ENCODE data around the gene LPIN3.
"Not testable (repeated sequence)": the region's sequence is repeated elsewhere in the genome, so short reads cannot be mapped to it uniquely, and the experiment has no call there.

The LPIN3 gene, protein sequence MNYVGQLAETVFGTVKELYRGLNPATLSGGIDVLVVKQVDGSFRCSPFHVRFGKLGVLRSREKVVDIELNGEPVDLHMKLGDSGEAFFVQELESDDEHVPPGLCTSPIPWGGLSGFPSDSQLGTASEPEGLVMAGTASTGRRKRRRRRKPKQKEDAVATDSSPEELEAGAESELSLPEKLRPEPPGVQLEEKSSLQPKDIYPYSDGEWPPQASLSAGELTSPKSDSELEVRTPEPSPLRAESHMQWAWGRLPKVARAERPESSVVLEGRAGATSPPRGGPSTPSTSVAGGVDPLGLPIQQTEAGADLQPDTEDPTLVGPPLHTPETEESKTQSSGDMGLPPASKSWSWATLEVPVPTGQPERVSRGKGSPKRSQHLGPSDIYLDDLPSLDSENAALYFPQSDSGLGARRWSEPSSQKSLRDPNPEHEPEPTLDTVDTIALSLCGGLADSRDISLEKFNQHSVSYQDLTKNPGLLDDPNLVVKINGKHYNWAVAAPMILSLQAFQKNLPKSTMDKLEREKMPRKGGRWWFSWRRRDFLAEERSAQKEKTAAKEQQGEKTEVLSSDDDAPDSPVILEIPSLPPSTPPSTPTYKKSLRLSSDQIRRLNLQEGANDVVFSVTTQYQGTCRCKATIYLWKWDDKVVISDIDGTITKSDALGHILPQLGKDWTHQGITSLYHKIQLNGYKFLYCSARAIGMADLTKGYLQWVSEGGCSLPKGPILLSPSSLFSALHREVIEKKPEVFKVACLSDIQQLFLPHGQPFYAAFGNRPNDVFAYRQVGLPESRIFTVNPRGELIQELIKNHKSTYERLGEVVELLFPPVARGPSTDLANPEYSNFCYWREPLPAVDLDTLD

DNA sequence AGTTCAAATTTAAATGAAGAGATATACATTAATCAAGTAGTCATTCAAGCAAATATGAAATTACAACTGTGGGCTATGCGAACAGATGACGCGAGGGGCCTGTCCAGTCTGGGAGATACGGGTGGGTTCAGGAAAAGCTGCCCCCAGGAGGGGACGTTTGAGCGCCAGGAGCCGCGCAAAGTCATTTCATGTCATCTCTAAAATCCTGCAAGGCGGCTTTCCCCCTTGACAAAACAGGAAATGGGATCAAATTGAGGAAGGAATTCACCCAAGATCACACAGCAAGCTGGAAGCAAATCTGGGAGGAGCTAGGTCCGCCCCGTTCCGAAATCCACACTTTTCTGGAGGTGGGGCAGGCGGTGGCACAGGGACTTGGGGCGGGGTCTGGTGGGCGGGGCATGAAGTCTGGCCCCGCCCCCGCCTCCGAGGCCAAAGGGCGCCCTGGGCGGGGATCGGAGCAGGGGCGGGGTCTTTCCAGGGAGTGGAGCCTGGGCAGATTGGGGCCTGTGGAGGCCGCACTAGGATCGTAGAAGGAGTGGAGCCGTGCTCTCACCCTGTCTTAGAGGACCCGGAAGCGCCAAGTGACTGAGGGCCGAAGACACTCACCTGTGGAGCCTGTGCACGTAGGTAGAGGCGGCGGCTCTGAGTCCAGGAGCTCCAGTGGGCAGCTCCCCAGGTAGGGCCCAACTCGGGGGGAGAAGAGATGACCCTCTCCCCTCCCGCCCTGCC is at the start of gene LPIN3:
LPIN3 (plus strand) TSS at position 495 of the 729 bp plus-strand sequence. CDS start 4,983 bp downstream, outside the sequence.
- peak; percentile 90 for DNase-seq

DNA sequence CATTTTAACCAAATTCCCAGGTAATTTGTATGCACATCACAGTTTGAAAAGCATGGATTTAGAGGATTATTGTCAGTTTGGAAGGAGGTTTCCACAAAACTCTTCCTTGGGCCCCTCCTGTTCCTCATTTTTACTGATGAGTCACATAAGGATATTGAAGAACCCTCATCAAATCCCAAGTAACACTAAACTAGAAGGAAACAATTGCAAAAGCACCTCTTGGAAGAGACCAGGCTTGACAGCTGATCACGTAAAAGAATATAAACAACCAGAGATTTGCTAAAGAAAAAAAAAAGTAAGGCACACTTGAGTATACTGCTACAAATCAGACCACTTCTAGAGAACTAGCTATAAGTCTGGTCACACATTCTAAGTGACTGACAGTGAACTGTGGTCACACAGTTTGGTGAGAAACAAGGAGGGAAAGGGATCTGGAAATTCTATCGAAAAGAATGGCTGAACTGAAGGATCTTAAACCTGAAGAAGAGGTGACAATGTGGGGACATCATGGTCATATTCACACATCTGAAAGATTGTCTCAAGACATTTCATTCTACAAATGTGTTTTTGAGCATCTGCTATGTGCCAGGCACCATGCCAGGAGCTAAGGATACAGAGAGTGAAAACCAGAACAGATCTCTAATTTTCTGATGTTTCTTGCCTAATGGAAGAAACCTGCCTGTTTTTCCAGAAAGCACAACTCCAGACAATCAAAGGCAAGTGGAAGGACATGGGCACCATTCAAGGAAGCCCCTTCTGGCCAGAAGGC is 47.2 kb upstream of the LPIN3 start:
- DNase-seq: no peak

DNA sequence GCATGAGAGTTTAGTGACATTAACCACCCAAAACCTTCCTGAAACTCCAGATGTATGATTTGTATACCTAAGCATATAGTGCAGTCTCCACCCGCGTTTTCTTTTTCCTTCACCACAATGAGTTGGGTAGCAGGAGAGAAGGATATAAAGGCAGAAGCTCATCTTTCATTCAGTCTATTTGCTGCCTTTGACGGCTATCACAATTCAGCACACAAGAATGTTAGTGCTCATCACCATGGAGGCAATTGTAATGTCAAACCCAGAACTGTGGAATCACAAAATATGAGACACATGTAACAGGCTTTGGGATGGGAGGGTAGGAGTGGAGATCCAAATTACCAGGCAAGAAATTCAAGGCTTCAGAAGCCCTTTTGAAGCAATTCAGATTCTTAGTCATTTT is 40.7 kb upstream of the LPIN3 start:
- no peak for DNase-seq

DNA sequence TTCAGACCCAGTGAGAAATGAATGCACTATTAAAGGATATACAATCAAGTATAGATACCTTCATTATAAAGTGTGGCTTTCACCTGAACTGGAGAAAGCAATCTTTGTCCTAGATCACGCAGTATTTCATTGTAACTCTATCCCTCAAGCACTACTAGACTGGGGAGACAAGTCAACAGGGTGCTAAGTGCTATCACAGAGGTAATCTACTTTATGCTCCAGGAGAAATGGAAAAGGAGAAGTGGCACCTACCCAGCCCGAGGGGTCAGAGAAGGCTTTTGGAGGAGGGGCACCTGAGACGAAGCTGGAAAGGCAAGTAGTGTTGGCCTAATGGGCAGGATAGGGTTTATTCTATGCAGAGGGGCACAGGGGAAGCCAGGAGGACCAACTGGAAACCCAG is 40.2 kb upstream of the LPIN3 start:
- no peak for DNase-seq

DNA sequence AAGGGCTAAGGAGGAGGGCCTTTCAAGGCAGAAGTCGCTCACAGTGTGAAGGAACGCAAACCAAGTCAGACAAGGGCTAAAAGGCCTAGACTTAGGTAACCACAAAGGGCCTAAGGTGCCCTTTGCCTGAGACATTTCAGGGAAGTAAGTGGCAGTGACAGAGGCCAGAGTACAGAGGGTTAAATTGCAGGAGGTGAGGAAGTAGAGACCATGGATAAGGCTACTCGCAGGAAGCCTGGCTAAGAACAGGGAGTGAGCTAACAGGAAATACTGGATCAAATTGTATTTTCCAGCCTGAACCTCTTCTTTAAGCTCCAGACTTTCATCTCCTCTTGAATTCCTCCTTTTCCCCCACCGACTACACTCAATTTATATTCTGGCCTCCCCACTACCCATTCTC is 39.7 kb upstream of the LPIN3 start:
- no peak for DNase-seq

DNA sequence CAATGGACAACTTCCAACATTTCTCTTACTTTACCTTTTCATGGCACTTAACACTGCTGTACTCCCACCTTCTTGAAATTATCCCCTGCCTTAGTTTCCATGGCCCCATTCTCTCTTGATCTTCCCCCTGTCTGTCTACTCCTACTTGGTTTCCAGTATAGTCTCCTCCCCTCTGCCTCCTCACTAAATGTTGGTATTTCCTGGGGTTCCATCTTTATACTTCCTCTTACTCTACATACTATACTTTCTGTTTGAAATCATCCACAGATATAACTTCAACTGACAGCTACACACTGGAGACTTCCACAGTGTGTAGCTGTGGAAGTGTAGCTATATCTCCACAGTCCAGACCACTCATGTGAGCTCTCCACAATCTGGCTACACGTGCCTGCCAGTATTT is 36.6 kb upstream of the LPIN3 start:
- DNase-seq: no peak

DNA sequence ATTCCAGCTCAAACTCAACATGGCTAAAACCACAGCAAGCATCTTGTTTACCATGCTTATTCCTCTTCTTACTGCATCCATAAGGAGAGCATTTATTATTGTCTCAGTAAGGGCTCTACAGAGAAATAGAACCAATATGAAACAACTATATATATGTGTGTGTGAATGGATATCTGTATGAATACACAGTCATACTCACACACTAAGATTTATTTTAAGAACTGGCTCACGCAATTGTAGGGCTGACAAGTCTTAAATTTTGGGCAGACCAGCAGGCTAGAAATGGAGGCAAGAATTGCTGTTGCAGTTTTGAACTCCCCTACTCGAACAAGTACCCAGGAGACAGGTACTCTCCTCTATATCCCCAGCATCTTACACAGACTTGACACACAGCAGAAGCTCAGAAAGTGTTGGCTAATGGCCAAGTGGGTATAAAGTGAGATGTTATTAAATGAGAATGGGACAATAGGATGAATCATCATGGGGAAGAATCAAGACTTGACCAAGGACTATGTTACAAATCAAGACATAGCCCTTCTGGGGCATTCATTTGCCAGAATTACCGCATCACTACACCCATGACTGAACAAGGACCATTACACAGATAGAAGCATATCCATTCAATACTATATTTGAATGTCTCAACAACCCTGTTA is 36.1 kb upstream of the LPIN3 start:
- no peak for DNase-seq

DNA sequence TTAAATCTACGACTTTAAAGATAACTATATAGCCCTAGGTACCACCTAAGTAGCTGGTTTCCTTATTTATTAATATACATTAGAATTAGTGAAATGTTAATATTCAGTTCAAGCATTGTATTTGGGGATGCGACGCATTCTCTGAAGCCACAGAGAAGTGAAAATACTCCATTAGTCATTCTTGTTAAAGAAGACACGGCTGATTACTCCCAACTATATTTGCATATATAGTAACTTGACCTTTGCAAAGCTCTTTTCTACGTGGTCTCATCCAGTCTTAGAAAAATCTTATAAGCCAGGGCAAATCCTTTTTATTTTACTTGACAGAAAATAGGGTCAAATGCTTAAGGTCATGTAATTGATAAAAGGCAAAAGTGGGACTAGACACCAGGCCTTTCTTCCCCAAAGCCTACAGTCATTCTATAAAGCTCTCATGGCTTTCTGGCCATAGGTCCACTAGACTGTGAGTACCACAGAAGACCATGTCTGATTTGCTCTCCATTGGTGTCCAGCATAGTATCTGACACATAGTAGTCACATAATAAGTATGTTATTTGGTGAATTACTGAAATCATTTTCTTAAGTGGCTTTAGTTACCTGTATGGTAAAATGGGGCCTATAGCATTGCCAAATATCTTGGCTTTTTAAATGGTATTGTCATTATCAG is 34.4 kb upstream of the LPIN3 start:
- DNase-seq: no peak

DNA sequence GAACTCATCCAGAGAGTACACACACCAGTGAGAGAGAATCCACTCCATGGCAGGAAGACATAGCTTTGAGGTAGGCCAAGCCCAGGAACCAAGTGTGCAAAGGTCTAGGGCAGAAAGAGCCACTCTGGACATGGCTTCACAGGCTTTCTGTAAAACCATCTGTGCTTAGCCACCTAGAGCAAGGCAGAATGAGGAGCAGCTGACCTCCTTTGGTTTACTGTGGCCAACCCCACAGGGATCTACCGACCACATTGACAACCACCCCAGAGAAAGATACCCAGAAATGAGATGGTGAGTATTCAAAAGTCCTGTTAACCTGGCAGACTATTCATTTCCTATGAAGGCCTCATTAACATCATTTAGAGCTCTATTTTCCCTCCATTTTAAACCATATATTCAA is 33.6 kb upstream of the LPIN3 start:
- DNase-seq: no peak

DNA sequence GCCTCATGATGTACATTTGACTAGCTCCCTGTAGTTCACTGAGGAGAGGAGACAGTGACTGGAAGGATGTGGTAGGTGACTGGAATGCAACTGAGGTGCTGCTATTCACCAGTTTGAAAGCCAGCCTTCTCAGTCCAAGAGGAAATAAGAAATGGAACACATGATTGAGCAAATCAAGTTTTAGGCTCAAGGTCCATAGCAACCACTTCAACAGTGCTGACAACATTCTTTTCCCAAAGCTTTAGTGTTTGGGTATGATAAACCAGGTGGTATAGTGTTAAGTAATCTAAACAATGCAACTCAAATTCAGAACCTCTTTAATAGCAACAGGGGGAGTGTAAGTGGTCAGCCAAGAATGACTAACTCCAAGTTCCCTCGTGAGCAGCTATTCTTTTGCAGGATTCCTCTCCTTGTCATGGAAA is 32.3 kb upstream of the LPIN3 start:
- no peak for DNase-seq

DNA sequence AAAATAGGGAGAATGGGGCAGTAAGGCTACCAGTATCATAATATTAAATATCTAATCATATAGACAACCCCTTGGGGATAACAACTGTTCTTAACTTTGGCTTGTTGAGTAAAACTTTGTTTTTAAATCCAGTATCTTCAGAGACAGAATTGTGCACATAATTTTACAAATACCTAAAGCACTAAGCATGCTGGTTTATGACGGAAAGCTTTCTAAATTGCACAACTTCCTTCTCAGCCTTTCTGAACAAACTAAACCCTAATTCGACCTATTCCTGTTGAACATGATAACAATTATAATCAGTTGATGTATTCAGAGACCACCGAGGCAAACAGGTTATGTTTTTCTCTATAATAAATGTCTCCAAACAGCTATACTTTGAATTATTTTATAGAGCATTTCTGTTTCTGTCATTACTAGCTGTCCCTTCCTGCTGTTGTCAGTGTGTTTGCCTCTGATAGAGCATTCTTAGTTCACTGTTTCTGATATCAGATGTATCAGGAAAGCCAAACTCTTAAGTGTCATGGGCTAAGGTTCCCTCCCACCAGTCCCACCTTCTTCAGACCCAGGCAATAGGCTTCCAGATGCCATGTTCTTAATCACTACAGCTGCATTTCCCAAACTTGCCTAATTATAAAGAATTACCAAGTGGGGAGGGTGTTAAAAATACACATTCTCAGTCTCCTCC is 31.8 kb upstream of the LPIN3 start:
- no peak for DNase-seq

DNA sequence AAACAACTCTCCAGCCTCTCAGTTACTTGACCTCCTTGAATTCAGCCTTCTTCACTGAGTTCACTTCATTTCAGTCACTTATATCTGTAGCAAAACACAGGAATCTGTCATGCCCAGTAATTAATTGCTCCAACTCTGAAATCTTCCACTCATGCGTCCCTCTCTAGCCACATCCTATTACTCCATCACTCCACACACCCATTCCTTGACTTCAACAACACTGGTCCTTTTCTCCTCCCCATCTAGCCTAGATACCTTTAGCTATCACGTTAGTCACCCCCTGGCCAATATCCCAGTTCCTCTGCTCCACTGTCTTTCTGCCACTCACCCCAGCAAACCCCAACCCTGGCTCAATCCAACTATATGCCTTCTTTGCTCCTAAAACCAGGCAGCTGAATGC is 30.8 kb upstream of the LPIN3 start:
- DNase-seq: no peak

DNA sequence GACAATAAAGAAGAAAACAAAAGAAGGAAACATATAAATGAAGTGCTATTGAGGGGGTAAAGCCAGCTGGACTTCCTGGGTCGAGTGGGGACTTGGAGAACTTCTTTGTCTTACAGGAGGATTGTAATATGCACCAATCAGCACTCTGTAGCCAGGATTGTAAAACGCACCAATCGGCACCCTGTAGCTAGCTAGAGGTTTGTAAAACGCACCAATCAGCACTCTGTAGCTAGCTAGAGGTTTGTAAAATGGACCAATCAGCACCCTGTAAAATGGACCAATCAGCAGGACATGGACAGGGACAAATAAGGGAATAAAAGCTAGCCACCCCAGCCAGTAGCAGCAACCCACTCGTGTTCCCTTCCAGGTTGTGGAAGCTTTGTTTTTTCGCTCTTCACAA is 28.6 kb upstream of the LPIN3 start:
- DNase-seq: not testable (repeated sequence)

DNA sequence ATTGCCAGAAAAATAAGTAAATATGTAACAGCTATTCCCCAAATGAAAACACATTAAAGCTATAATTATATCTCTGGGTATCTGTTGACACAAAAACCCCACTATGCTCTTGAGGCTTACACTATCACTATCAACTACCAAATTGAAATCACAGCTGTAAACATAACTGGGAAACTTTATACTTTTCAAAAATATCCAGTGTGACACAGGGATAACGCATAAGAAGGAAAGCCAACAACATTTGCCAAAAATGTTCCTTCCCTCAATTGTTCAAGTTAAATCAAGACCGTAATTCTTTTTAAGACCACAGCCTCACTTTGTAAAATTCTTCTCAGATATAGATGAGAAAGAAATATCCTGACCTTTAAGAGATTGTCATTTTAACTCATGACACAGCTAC is 26.2 kb upstream of the LPIN3 start:
- peak; percentile 0 for DNase-seq

DNA sequence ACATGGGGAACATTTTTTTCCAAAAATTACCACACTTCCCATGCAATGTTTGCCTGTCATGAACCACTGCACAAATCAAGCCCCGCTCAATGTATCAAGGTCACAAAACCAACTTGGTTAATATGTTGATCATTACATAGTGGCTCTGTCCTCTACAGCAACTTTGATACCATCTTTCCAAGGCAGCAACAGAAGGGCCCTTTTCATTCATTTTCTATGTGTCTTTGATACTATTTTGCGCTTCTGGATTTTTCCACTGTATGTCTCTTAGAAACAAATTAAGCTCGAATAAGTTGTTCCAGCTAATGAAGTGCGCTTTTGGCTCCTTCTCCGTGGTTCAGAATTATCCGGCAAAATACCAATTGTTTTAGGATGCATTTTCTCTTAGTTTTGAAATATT is 24.6 kb upstream of the LPIN3 start:
- DNase-seq: no peak

DNA sequence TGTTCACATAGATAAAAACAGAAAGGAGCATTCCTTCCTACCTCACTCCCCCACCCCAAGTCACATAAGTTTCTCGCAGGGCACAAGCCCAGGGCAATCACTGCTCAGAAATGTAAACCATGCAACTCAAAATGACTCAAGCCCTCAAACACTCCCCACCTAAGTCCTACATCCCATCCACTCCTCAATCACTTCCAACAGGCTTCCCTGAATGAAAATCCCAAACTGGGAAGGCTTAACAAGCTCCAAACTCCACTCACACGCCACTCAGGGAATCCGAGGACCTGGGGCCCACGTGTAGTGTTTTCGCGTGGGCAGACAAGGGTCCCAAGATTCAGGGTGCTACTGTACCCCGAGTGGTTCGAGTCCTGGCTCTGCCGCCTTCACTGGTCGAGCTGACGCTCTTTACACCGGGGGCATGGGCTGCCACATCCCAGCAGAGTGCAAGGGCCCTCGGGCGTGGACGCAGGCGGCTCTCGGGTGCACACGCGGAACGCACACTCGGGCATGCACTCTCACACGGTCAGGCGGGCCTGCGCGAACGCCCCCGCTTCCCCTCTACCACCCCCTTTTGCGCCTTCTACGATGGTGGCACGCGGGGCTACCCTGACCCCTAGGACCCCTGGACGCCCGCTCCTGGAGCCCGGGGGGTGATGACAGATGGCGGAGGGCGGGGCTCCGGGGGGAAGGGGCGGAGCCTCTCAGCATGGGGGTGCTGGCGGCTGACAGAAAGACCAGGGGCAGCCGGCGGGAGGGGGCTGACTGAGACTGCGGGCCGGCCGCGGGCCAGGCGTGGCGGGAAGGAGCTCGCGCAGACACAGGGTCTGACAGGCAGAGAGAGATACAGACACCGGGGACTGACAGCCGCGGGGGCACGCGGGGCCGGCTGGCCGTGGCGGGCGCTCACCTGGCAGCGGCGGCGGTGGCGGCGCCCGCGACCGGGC is 23.7 kb upstream of the LPIN3 start:
- DNase-seq: peak; percentile 33

DNA sequence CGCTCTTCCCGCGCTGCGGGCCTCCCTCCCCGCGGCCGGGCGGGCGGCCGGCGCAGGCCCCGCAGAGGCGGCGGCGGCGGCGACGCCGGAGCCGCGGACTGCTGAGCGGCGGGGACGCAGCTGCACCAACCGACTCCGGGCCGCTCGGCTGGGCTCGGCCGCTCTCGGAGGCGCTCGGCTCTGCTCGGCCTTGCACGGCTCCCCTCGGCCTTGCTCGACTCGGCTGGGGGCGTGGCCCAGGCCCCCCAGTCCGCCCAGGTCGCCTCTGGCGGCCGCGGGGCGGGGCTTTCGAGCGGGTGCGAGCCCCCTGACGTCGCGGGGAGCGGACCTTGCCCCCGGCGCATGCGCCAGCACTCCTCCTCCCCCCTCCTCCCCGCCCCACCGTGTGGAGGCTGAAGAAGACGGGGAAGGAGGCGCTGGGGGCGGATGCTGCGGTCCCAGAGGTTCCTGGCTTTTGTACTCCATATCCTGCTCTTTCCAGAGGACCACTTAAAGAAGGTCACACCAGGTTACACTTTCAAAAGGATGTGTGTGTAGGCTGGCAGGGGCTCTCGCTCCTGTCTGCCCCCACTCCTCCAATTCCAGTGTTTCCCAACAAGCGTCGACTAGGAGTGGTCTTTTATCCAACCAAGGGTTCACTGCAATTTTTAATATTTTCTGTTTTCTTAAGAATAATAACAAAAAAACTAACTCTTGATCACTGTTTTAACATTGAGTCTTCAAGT is 22.9 kb upstream of the LPIN3 start, which contains the start of gene ZHX3:
ZHX3 (minus strand) TSS at position 186 of the 725 bp plus-strand sequence. CDS start 112,815 bp downstream, outside the sequence.
- peak; percentile 94 for DNase-seq

DNA sequence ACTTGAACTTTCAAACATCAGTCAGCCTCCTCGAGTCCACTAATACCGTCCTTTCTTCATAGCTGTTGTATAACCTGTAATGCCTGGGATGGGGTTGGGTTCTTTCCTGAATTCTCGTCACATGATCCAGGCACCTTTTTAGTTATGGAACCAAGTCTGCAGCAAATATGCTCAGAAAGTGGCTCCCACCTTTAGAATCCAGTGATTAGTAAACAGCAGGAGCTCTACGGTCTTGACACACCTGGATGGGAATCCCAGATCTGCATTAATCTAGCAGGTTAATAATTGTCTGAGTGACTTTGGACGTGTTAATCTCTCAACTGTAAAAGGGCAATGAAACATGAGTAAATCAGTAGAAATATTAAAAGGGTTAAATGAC is 22.4 kb upstream of the LPIN3 start:
- DNase-seq: peak; percentile 37

DNA sequence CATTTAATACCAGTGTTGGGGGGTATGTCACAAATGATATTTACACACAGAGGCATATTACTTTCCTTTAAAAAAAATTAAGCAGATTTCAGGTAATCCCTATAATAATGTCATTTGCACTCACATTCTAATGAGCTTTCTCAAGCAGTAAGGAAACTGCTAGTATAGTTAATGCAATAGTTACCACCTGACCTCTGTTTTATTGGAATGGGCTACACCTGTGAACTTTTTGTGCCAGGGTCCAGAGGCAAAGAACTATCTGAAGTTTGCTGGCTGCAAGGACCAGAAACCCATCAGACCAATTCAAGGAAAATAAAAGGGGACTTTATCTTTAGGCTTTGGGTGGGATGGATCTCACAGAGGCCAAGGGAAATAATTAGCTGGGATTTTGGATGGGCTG is 20.2 kb upstream of the LPIN3 start:
- DNase-seq: no peak
